SK-N-SH (cell line): ENCODE measurements around the gene PCBP4. TPM values are rescaled to one million over a fixed set of nuclear protein-coding genes. Genes with fewer than 3 reads are reported as not detected.

Source experiments
- CTCF ChIA-PET: fragments of 300-600, 350-600 bp; formaldehyde crosslinking; extraction: SDS; loops from one replicate; lab custom pipeline; 2021; lab: Yijun Ruan, JAX
- POLR2A ChIA-PET: fragments of 350-600 bp; sonication (Branson Sonifier 250); formaldehyde crosslinking; extraction: SDS; loops from one replicate; lab custom pipeline; 2020; ENCODE audit warnings: antibody characterized with exemption, inconsistent platforms; lab: Yijun Ruan, JAX
- DNase-seq: peaks from one replicate; pipeline ENCODE4 v3.0.0; 2012
- H2AFZ ChIP-seq: fragments of 200-600 bp; sonication (generic); 2 replicates; pipeline ENCODE4 v1.8.1; 2016; ENCODE audit warnings: antibody characterized with exemption, mild to moderate bottlenecking, low read depth
- H3F3A ChIP-seq: fragments of 200-600 bp; sonication (generic); replicated peaks from 2 replicates; pipeline ENCODE3; 2016; ENCODE audit warnings: antibody characterized with exemption, mild to moderate bottlenecking; ENCODE audit not compliant: insufficient read depth
- H3K27ac ChIP-seq, 2 experiments: fragments of 200-500 bp in 1 of 2; fragments of 200-600 bp in 1 of 2; sonication (Bioruptor generic) in 1 of 2; sonication (generic), shearing (Covaris generic) in 1 of 2; 2 replicates each; pipeline versions ENCODE4 v1.5.1 to v1.6.1; 2014 to 2016; ENCODE audit warnings: low read depth in 2 of 2, inconsistent platforms in 1 of 2, low read length in 1 of 2, mild to moderate bottlenecking in 1 of 2, mixed read lengths in 1 of 2
- H3K27me3 ChIP-seq: fragments of 200-600 bp; sonication (generic), shearing (Covaris generic); 2 replicates; pipeline ENCODE4 v1.6.1; 2016; ENCODE audit warnings: mixed run types; ENCODE audit not compliant: insufficient read depth
- H3K36me3 ChIP-seq, 2 experiments: fragments of 200-500 bp in 1 of 2; fragments of 200-600 bp in 1 of 2; sonication (Bioruptor generic) in 1 of 2; sonication (generic) in 1 of 2; replicated peaks in 1 of 2; 2 replicates each; pipeline versions ENCODE3 to v1.5.1; 2014 to 2016; ENCODE audit warnings: low read length in 1 of 2, mild to moderate bottlenecking in 1 of 2; ENCODE audit not compliant: insufficient read depth in 2 of 2, control insufficient read depth in 1 of 2
- H3K4me1 ChIP-seq, 2 experiments: fragments of 200-500 bp in 1 of 2; fragments of 200-600 bp in 1 of 2; sonication (Bioruptor generic) in 1 of 2; sonication (generic), shearing (Covaris generic) in 1 of 2; 2 replicates each; pipeline versions ENCODE4 v1.5.1 to v1.6.1; 2014 to 2016; ENCODE audit warnings: low read depth in 1 of 2, low read length in 1 of 2, mixed run types in 1 of 2; ENCODE audit not compliant: insufficient read depth in 2 of 2, control insufficient read depth in 1 of 2
- H3K4me2 ChIP-seq: fragments of 200-600 bp; sonication (generic), shearing (Covaris generic); 2 replicates; pipeline ENCODE4 v1.6.1; 2017; ENCODE audit warnings: mixed run types
- H3K4me3 ChIP-seq, 2 experiments: fragments of 200-500 bp in 1 of 2; fragments of 200-600 bp in 1 of 2; sonication (Bioruptor generic) in 1 of 2; sonication (generic), shearing (Covaris generic) in 1 of 2; 2 replicates each; pipeline versions ENCODE4 v1.5.1 to v1.8.1; 2014 to 2016; ENCODE audit warnings: low read depth in 2 of 2, inconsistent platforms in 1 of 2, low read length in 1 of 2, mild to moderate bottlenecking in 1 of 2, mixed read lengths in 1 of 2, moderate library complexity in 1 of 2
- H3K79me2 ChIP-seq: fragments of 200-600 bp; sonication (generic); 2 replicates; pipeline ENCODE4 v1.8.1; 2017; ENCODE audit warnings: mild to moderate bottlenecking; ENCODE audit not compliant: insufficient read depth
- H3K9ac ChIP-seq: fragments of 200-600 bp; sonication (generic); 2 replicates; pipeline ENCODE4 v1.6.1; 2017; ENCODE audit warnings: mixed run types
- H3K9me2 ChIP-seq: fragments of 200-600 bp; sonication (generic); 2 replicates; pipeline ENCODE4 v1.6.1; 2017; ENCODE audit warnings: mixed run types
- H3K9me3 ChIP-seq: fragments of 200-600 bp; sonication (generic); 2 replicates; pipeline ENCODE4 v1.6.1; 2017; ENCODE audit warnings: mixed run types, mild to moderate bottlenecking, moderate library complexity
- H4K20me1 ChIP-seq: fragments of 200-600 bp; sonication (generic); 2 replicates; pipeline ENCODE4 v1.6.1; 2017; ENCODE audit warnings: mild to moderate bottlenecking, mixed run types; ENCODE audit not compliant: insufficient read depth
- FOXJ3 ChIP-seq: sonication (generic); formaldehyde crosslinking; IDR thresholded peaks from 2 replicates; pipeline ENCODE4 v1.5.1; 2020; ENCODE audit warnings: mild to moderate bottlenecking, missing genetic modification reagents
- POLR2AphosphoS5 ChIP-seq: IDR thresholded peaks from 2 replicates; pipeline ENCODE4 v1.6.1; 2012; ENCODE audit warnings: low read depth, low read length
- RAD21 ChIP-seq: IDR thresholded peaks from 2 replicates; pipeline ENCODE4 v1.6.1; 2012; ENCODE audit warnings: mild to moderate bottlenecking, low read length
- RFX5 ChIP-seq: IDR thresholded peaks from 2 replicates; pipeline ENCODE4 v1.6.1; 2012; ENCODE audit warnings: mild to moderate bottlenecking, improper control_type of control experiment, low read length
- whole genome bisulfite sequencing: methylation state at CpG from one replicate; pipeline ENCODE4 v1.1.6; 2017; ENCODE audit warnings: low lambda C conversion rate; 5-methylcytosine and 5-hydroxymethylcytosine counted together
- polyA plus RNA-seq, 3 experiments: library from polyadenylated mRNA; depleted of rRNA; stranded (reverse); fragments of >200 nt; gene quantifications; 2 replicates each; pipeline ENCODE4 v1.2.3, GENCODE V29; 2012
- TF ChIP-seq, protein P1 (sequence below): IDR thresholded peaks from 2 replicates; pipeline ENCODE4 v1.4.0; 2012; ENCODE audit warnings: low read depth, borderline replicate concordance
- TF ChIP-seq, protein P2 (sequence below): IDR thresholded peaks from 2 replicates; pipeline ENCODE4 v1.6.1; 2012; ENCODE audit warnings: mild to moderate bottlenecking, low read depth, low read length, moderate library complexity
- TF ChIP-seq, protein P3 (sequence below): fragments of 150-350 bp; IDR thresholded peaks from 2 replicates; pipeline ENCODE4 v1.6.1; 2016; ENCODE audit warnings: mild to moderate bottlenecking, low read depth, low read length
- TF ChIP-seq, protein P4 (sequence below): IDR thresholded peaks from 2 replicates; pipeline ENCODE4 v1.4.0; 2012; ENCODE audit warnings: low read depth

The PCBP4 gene
- polyA plus RNA-seq, 1 of the 3 experiments (the other 2 are of a cell fraction) = 97.4 TPM

DNA sequence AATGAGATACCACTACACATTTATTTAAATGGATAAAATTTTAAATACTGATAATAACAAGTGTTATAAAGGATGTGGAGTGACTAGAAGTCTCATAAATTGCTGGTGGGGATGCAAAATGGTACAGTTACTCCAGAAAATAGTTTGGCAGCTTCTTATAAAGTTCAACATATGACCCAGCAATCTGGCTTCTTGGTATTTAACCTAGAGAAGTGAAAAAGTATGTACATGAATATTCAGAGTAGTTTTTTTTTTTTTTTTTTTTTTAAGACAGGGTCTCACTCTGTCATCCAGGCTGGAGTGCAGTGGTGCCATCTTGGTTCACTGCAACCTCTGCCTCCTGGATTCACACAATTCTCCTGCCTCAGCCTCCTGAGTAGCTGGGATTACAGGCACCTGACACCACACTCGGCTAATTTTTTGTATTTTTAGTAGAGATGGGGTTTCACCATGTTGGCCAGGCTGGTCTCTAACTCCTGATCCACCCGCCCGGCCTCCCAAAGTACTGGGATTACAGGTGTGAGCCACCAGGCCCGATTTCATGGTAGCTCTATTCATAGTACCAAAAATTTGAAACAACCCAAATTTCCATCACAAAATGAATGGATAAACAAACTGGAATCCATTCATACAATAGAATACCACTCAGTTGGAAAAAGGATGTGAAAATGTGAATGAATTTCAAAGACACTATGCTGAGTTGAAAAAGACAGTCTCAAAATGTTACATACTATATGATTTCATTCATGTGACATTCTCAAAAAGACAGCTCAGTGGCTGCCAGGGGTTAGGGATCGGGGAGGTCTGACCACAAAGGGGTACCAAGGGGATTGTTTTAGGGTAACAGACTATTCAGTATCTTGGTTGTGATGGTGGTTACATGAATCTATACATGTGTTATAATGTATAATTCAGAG, 39.9 kb downstream of the PCBP4 start:
- Histone ChIP-seq H3K4me3 (no peak overlapping the region), H2AFZ (no peak overlapping the region), H3K79me2 (no peaks in the 10 kb centered on the region), H4K20me1 (no peaks in the 10 kb centered on the region), H3K36me3 (no peaks in the 10 kb centered on the region), H3F3A (no peaks in the 10 kb centered on the region), H3K4me1 (no peaks in the 10 kb centered on the region), H3K9ac (no peak overlapping the region), H3K4me2 (no peak overlapping the region), H3K27ac (no peak overlapping the region), H3K9me3 (no peaks in the 10 kb centered on the region), H3K9me2 (no peaks in the 10 kb centered on the region), H3K27me3 (no peaks in the 10 kb centered on the region)
- 78% methylated on average over 5 of the region's 5 CpGs for WGBS
- TF ChIP-seq POLR2AphosphoS5 (no peak), RAD21 (no peak), FOXJ3 (CRISPR knock-in tag) (no peak), RFX5 (no peak)
- TF ChIP-seq, protein P1, sequence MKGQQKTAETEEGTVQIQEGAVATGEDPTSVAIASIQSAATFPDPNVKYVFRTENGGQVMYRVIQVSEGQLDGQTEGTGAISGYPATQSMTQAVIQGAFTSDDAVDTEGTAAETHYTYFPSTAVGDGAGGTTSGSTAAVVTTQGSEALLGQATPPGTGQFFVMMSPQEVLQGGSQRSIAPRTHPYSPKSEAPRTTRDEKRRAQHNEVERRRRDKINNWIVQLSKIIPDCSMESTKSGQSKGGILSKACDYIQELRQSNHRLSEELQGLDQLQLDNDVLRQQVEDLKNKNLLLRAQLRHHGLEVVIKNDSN = no peak
- TF ChIP-seq, protein P2, sequence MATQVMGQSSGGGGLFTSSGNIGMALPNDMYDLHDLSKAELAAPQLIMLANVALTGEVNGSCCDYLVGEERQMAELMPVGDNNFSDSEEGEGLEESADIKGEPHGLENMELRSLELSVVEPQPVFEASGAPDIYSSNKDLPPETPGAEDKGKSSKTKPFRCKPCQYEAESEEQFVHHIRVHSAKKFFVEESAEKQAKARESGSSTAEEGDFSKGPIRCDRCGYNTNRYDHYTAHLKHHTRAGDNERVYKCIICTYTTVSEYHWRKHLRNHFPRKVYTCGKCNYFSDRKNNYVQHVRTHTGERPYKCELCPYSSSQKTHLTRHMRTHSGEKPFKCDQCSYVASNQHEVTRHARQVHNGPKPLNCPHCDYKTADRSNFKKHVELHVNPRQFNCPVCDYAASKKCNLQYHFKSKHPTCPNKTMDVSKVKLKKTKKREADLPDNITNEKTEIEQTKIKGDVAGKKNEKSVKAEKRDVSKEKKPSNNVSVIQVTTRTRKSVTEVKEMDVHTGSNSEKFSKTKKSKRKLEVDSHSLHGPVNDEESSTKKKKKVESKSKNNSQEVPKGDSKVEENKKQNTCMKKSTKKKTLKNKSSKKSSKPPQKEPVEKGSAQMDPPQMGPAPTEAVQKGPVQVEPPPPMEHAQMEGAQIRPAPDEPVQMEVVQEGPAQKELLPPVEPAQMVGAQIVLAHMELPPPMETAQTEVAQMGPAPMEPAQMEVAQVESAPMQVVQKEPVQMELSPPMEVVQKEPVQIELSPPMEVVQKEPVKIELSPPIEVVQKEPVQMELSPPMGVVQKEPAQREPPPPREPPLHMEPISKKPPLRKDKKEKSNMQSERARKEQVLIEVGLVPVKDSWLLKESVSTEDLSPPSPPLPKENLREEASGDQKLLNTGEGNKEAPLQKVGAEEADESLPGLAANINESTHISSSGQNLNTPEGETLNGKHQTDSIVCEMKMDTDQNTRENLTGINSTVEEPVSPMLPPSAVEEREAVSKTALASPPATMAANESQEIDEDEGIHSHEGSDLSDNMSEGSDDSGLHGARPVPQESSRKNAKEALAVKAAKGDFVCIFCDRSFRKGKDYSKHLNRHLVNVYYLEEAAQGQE = no peak
- TF ChIP-seq, protein P3, sequence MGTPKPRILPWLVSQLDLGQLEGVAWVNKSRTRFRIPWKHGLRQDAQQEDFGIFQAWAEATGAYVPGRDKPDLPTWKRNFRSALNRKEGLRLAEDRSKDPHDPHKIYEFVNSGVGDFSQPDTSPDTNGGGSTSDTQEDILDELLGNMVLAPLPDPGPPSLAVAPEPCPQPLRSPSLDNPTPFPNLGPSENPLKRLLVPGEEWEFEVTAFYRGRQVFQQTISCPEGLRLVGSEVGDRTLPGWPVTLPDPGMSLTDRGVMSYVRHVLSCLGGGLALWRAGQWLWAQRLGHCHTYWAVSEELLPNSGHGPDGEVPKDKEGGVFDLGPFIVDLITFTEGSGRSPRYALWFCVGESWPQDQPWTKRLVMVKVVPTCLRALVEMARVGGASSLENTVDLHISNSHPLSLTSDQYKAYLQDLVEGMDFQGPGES = no peak
- TF ChIP-seq, protein P4, sequence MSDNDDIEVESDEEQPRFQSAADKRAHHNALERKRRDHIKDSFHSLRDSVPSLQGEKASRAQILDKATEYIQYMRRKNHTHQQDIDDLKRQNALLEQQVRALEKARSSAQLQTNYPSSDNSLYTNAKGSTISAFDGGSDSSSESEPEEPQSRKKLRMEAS = no peak
- CTCF ChIA-PET = interaction anchor here (0.6 kb wide), 1 partner anchor 55 kb away, joined by 3 read pairs; no protein-coding TSS in a partner anchor
- DNase-seq = no peak
- POLR2A ChIA-PET = no interaction called here
